OCI-LY7 (cell line): ENCODE results near the gene ITPKB. TPM values are rescaled to one million over a fixed set of nuclear protein-coding genes. Genes with fewer than 3 reads are reported as not detected.

Source experiments
- BruUV-seq: library from RNA; stranded (reverse); fragments of 400-500 nt; replicated peaks from 2 replicates; lab custom pipeline; 2021; lab: Mats Ljungman, UMichigan
- CTCF ChIA-PET: fragments of 300-600 bp; sonication (Branson Sonifier 250); formaldehyde crosslinking; loops from one replicate; lab custom pipeline; 2022; ENCODE audit warnings: antibody characterized with exemption; ENCODE audit not compliant: unreplicated experiment; lab: Charles Lee
- POLR2A ChIA-PET: fragments of 300-600 bp; sonication (Branson Sonifier 250); formaldehyde crosslinking; loops from one replicate; lab custom pipeline; 2022; ENCODE audit warnings: antibody characterized with exemption; lab: Charles Lee
- DNase-seq: peaks from one replicate; pipeline ENCODE4 v3.0.0-alpha.2; 2015; ENCODE audit warnings: low spot score
- H2AFZ ChIP-seq: fragments of 200-600 bp; sonication (generic), shearing (Covaris generic); 2 replicates; pipeline ENCODE4 v1.6.1; 2014; ENCODE audit warnings: mild to moderate bottlenecking, antibody characterized with exemption, low read length, moderate library complexity
- H3K27ac ChIP-seq: fragments of 200-600 bp; sonication (generic); 2 replicates; pipeline ENCODE4 v1.5.1; 2014; ENCODE audit warnings: mixed run types, low read depth, mild to moderate bottlenecking, moderate library complexity, low read length, inconsistent platforms; ENCODE audit not compliant: poor library complexity, severe bottlenecking
- H3K36me3 ChIP-seq: fragments of 200-600 bp; sonication (generic); 2 replicates; pipeline ENCODE4 v1.6.1; 2014; ENCODE audit warnings: mild to moderate bottlenecking, antibody characterized with exemption, low read length, moderate library complexity, mixed read lengths; ENCODE audit not compliant: insufficient read depth
- H3K4me1 ChIP-seq: fragments of 200-600 bp; sonication (generic); 2 replicates; pipeline ENCODE4 v1.5.1; 2014; ENCODE audit warnings: mild to moderate bottlenecking, low read length; ENCODE audit not compliant: insufficient read depth, poor library complexity, severe bottlenecking
- H3K4me2 ChIP-seq: fragments of 200-600 bp; sonication (generic); 2 replicates; pipeline ENCODE4 v1.6.1; 2014; ENCODE audit warnings: mild to moderate bottlenecking, low read length
- H3K4me3 ChIP-seq: fragments of 200-600 bp; sonication (generic); 2 replicates; pipeline ENCODE4 v1.5.1; 2014; ENCODE audit warnings: mild to moderate bottlenecking, low read depth, low read length; ENCODE audit not compliant: poor library complexity, severe bottlenecking
- H3K79me2 ChIP-seq: fragments of 200-600 bp; sonication (generic); 2 replicates; pipeline ENCODE4 v1.6.1; 2016; ENCODE audit warnings: low read depth, mild to moderate bottlenecking, low read length, moderate library complexity, mixed read lengths; ENCODE audit not compliant: insufficient read depth
- H3K9me2 ChIP-seq: fragments of 200-600 bp; sonication (generic); 2 replicates; pipeline ENCODE4 v1.6.1; 2016; ENCODE audit warnings: mild to moderate bottlenecking, low read length, mixed read lengths; ENCODE audit not compliant: insufficient read depth
- H3K9me3 ChIP-seq: fragments of 200-600 bp; sonication (generic); 2 replicates; pipeline ENCODE4 v1.6.1; 2014; ENCODE audit warnings: mild to moderate bottlenecking, mixed run types, low read length, mixed read lengths
- H4K20me1 ChIP-seq: fragments of 200-600 bp; sonication (generic); 2 replicates; pipeline ENCODE4 v1.6.1; 2014; ENCODE audit warnings: mild to moderate bottlenecking, antibody characterized with exemption, low read length, moderate library complexity, mixed read lengths; ENCODE audit not compliant: insufficient read depth
- EZH2phosphoT487 ChIP-seq: fragments of 200-600 bp; sonication (generic); IDR thresholded peaks from 2 replicates; pipeline ENCODE4 v1.6.1; 2018; ENCODE audit warnings: low read depth, borderline replicate concordance, mild to moderate bottlenecking, mixed run types, antibody characterized with exemption, low read length, moderate library complexity, mixed read lengths
- intact Hi-C: fragments of 100-400 bp; cut with micrococcal nuclease; formaldehyde crosslinking; loops from one replicate; pipeline ENCODE4 v1.10.0; 2022; ENCODE audit not compliant: unreplicated experiment
- total RNA-seq, 2 experiments: library from RNA; depleted of rRNA in 1 of 2; stranded (reverse); fragments of >200 nt in 1 of 2; shearing (Covaris generic) in 1 of 2; gene quantifications; 2 replicates each; pipeline ENCODE4 v1.2.3, GENCODE V29; 2014 to 2022
- TF ChIP-seq, protein P1 (sequence below): fragments of 200-600 bp; sonication (generic); conservative IDR thresholded peaks from 2 replicates; pipeline ENCODE4 v1.5.1; 2014; ENCODE audit warnings: mild to moderate bottlenecking, antibody characterized with exemption, low read length, moderate library complexity, mixed read lengths

ITPKB gene
- total RNA-seq, 2 experiments from 2014 or later: 20.5 to 33.3 TPM

DNA sequence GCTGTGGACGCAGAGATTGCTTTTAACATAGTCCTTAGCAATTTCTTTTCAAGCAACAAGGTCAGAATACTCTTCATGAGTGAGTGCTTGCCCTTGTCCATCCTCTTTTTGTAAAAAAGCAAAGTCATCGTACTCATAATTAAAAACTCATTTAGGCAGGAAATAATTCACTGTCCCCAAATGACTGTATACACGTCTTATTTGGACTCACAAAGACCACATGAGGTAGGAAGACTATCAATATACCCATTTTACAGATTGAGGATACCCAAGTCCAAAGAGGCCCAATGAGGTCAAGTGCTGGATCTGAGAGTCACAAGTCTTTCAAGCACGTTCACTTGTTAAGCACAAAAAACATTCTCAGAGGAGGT is 13.2 kb downstream of the ITPKB start:
- POLR2A ChIA-PET: no interaction called here
- Histone ChIP-seq H3K4me3 (no peak overlapping the region), H3K9me2 (no peaks in the 10 kb centered on the region), H4K20me1 (peaks cover 23% of the 10 kb centered on the region; the same call in 1 of the 2 replicates), H3K27ac (peak overlapping the region; percentile 61), H3K79me2 (peaks cover 97% of the 10 kb centered on the region), H2AFZ (no peak overlapping the region), H3K9me3 (no peaks in the 10 kb centered on the region), H3K4me2 (peak overlapping the region; percentile 82), H3K36me3 (peaks cover 87% of the 10 kb centered on the region), H3K4me1 (peaks cover 88% of the 10 kb centered on the region)
- no TSS peak for BruUV-seq
- DNase-seq: no peak
- CTCF ChIA-PET: no interaction called here
- no peak for TF ChIP-seq EZH2phosphoT487
- TF ChIP-seq, protein P1, sequence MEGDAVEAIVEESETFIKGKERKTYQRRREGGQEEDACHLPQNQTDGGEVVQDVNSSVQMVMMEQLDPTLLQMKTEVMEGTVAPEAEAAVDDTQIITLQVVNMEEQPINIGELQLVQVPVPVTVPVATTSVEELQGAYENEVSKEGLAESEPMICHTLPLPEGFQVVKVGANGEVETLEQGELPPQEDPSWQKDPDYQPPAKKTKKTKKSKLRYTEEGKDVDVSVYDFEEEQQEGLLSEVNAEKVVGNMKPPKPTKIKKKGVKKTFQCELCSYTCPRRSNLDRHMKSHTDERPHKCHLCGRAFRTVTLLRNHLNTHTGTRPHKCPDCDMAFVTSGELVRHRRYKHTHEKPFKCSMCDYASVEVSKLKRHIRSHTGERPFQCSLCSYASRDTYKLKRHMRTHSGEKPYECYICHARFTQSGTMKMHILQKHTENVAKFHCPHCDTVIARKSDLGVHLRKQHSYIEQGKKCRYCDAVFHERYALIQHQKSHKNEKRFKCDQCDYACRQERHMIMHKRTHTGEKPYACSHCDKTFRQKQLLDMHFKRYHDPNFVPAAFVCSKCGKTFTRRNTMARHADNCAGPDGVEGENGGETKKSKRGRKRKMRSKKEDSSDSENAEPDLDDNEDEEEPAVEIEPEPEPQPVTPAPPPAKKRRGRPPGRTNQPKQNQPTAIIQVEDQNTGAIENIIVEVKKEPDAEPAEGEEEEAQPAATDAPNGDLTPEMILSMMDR: no peak
- intact Hi-C loops: no loop called here

DNA sequence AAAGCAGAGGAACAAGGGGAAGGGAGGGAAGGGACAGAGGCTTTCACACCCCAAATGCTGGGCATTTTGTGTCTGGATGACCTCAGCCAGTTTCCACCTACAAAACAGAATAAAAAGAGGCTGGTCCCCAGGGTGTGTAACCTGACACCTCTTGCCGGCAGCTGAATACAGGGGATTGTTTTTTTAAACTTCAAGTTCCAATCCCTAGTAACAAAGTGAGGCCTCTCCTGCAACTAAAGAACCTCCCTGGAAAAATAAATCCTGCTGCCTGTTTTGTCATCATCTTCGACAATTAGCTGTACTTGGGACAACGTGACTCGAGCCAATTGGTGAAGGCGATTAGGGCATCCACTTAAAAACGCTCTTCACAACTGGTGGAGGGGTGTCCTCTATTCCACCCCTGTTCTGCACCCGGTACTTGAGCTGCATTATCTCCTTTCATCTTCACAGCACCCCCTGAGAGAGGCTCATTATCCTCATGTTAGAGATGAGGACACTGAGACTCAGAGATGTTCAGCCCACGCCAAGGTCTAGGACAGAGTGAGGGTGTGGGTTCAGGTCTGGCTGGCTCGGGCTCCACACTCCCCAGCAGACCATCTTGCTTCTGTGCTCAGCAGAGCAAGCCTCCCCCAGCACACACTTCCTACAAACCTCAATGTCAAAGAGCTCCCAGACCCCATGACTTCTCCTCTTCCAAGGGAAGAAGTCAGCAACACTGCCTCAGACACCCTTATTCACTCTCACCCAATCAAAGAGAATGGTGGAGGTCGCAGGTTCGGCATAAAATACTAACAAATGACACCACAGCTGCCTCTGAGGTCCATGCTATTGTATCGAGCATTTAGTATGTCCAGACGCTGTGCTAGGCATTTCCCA is 15.2 kb downstream of the ITPKB start:
- Histone ChIP-seq H3K9me3 (no peaks in the 10 kb centered on the region), H4K20me1 (peaks cover 23% of the 10 kb centered on the region), H2AFZ (no peak overlapping the region), H3K27ac (peak overlapping the region; percentile 70), H3K4me2 (peak overlapping the region; percentile 82), H3K79me2 (peaks cover 97% of the 10 kb centered on the region), H3K4me3 (peak overlapping the region; percentile 47), H3K4me1 (peaks cover 74% of the 10 kb centered on the region), H3K36me3 (peaks cover 84% of the 10 kb centered on the region), H3K9me2 (no peaks in the 10 kb centered on the region)
- TF ChIP-seq, protein P1: no peak
- no peak for TF ChIP-seq EZH2phosphoT487
- no TSS peak for BruUV-seq
- DNase-seq: peak; percentile 72
- ChIA-PET POLR2A (interaction anchor here (0.7 to 2.1 kb wide), 9 partner anchors 9 to 464 kb away, joined by 3 to 10 read pairs (median 4); no protein-coding TSS in a partner anchor), CTCF (no interaction called here)
- intact Hi-C loops: no loop called here
